HG03571 (cell line): ENCODE measurements around the gene TIMM23B.
A peak's percentile ranks its signal among the peaks of the same experiment; 100 is the strongest.
"Not testable (repeated sequence)": the region's sequence is repeated elsewhere in the genome, so short reads cannot be mapped to it uniquely, and the experiment has no call there.

Source experiments
- ATAC-seq: cut with Tn5 transposase; IDR thresholded peaks from one replicate; pipeline ENCODE4 v1.9.1; 2021; ENCODE audit not compliant: unreplicated experiment

The TIMM23B gene, protein sequence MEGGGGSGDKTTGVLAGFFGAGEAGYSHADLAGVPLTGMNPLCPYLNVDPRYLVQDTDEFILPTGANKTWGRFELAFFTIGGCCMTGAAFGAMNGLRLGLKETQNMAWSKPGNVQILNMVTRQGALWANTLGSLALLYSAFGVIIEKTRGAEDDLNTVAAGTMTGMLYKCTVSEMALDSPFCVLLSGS

GRCh38 chr10:49941447-49942338 lies at the start of gene TIMM23B, which contains the start of gene PARG:
TIMM23B (plus strand) TSS chr10:49942053; CDS start chr10:49942195, 142 bp downstream.
PARG (minus strand) TSS chr10:49942027; CDS start chr10:49941725, 302 bp downstream.
- ATAC-seq = peak; percentile 60

GRCh38 chr10:49899999-49900398 lies 41.9 kb upstream of the TIMM23B start:
- not testable (repeated sequence) for ATAC-seq

- ATAC-seq = not testable (repeated sequence)
These were observed 41.4 kb upstream of the TIMM23B start for GRCh38 chr10:49900406-49900805.

DNA sequence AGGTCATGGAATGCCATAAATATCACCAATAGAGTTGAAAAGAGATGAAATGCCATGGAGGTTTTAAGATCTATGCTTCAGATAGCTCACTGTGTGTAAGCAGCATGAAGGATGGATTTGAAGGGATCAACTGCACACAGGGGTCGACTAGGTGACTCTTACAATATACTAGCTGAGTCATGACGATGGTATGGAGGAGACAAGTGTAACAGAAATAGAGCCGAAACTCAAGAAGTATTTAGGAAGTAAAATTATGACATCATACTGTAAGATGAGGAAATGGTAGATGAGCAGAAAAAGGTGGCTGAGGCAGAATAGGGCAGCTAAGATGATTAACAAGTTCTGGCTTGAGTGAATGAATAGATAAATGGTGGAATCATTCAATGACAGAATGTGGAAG lies 38.0 kb upstream of the TIMM23B start:
- not testable (repeated sequence) for ATAC-seq

DNA sequence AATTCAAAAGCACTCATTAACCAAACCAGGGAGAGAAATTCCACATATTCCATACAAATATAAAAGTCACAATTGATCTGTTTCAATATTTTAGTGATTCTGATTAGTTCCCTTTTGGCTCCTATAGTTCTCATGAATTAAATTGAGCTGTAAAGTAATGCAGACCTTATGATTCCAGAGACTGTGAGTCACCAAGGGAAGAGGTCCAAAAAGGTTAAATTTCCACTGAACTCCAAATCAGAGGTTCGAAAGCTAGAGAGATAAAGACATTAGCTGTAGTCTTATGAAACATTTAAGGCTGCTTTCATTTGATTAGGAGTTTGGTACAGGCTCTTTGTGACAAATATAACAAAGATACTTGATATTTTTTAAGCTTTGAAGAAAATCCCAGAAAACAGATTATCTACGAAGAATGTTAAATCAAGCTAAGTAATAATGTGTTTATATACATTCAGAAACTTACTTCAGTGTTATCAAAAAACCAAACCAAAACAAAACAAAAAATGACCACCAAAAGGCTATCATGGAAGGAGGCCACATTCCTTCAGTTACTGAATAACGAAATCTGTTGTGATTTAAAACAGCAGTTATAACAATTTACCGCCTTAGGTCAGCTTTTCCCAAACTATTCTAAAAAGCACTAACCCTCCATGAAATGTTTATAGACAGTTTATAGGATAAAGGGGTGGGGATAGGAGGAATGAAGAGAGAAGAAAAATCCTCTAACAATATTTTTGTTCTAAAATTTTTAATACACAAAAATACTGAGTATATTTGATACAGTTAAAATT lies 33.4 kb upstream of the TIMM23B start:
- not testable (repeated sequence) for ATAC-seq

DNA sequence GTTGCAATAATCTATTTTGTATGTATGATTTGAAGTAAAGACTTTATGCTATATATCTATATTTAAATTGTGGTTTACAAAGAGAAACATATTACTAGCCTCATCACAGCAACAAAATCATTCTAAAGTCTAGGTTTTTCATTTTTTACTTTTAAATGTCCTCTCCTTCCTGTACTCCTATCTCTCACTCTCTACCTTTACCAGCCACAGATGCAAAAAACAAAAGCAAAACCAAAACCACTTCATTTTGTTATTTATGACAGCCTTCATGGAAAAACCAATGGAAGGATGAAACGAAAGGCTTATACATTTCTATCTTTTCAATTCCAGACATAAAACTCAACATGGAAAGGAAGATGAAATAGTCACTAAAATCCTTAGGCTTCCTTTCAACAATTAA lies 31.6 kb upstream of the TIMM23B start:
- not testable (repeated sequence) for ATAC-seq

DNA sequence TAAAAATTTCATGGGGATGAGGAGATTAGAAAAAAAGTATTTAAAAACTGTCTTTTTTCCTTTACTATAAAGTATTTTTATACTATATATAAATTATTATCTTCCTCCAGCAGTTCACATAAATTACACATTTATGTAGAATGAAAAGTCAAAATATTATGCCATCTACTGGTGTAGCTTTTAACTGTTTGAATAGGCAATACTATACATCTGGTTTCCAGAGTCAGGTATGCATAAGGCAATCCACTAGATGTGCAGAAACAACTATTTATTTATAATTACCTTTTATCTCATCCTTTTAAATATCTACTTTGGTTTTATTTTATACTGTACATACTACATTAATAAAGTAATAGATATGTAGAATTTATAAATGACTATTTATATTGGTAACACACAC lies 25.4 kb upstream of the TIMM23B start:
- ATAC-seq = not testable (repeated sequence)

DNA sequence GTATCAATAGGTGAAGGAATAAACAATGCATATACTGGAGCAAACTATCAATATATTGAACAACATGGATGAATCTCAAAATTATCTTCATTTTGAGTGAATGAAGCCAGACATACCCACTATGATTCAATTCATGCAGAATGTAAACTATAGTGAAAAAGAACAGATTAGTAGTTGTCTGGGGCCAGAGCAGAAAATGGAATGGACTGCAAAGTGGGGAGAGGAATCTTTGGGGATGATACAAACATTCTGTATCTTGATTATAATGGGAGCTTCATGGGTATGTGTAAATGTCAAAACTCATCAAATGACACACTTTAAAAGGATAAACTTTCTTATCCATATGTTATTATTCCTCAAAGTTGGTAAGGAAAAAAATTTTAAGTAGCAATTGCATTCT lies 23.9 kb upstream of the TIMM23B start:
- not testable (repeated sequence) for ATAC-seq

DNA sequence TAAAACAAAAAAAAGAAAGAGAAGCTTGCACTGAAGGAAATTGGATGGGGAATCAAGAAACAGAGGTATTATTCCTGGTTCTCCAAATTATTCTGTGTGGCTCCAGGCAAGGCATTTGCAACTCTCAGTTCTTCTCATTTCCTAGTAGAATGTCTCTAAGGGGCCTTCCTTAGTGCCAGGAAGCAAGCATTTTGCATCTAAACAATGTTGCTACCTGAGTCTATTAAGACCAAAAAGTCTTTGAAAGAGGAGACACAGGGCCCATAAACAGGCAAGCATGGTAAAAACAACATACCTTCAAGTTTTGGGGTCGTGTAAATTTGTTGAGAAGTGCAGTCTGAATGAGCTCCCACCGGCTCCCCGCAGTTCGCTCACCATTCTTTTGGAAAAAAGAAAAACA lies 19.8 kb upstream of the TIMM23B start:
- ATAC-seq = not testable (repeated sequence)

DNA sequence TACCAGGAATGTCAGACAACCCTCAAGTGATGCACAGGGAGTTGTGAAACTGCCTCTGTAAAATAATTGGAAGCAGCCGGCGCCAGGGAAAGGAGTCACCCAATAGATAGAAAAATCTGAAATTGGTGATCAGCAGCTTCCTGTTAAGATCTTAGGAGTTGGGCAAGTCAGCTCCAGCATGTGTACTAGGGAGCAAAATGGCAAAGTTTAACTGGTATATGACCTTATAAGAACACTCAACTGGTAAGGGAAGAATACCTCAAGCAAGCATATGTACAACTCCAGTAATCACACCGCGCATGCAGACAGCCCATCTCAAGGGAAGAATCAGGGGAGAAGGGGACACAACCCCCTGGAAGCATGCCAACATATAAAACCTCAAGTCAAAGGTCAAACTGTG lies 18.3 kb upstream of the TIMM23B start:
- not testable (repeated sequence) for ATAC-seq

DNA sequence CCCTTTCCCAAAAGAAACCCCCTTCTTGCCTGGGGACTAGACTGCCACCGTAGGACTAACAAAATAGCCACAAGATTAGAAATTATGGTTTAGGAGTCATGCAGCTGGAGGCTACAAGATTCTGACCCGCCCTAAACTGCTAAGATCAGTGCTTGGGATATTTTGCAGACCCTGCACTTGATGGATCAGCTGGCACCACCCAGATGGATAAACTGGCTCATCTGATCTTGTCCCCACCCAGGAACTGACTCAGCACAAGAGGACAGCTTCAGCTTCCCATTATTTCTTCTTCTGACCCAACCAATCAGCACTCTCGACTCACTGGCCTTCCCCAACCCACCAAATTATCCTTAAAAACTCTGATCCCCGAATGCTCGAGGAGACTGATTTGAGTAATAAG lies 10.6 kb upstream of the TIMM23B start:
- ATAC-seq = not testable (repeated sequence)

- ATAC-seq = not testable (repeated sequence)
These were observed 9.7 kb upstream of the TIMM23B start for GRCh38 chr10:49931959-49932728.

- ATAC-seq = peak; percentile 23
These were observed 469 bp downstream of the TIMM23B start for GRCh38 chr10:49942339-49942705.

DNA sequence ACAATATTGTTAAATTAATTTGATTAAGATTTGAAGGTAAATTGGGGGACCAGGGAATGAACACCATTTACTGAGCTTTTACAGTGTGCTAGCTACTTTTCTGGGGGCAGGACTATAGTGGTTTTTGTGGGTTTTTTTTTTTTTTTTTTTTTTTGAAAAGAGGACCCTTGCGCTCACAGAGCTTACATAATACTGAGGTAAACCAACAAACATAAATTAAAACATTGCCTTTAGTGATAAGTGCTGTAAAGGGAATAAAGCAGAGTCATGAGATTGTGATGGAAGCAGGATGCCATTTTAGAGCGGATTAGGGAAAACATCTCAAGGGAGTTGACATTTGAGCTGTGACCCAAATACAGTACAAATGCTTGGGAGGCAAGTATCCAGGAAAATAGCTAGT lies 1.8 kb downstream of the TIMM23B start:
- ATAC-seq = not testable (repeated sequence)

DNA sequence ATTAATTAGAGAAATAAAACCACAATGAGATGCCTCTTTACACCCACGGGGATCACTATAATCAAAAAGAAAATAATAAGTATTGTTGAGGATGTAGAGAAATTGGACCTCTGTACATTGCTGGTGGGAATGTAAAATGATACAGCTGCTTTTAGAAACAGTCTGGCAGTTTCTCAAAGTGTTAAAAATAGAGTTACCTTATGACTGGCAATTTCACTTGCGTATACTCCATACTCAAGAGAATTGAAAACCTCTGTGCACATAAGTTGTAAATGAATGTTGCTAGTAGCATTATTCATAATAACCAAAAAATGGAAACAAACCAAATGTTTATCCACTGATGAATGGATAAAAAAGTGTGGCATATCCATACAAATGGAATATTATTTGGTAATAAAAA lies 6.3 kb downstream of the TIMM23B start:
- ATAC-seq = peak; percentile 52

DNA sequence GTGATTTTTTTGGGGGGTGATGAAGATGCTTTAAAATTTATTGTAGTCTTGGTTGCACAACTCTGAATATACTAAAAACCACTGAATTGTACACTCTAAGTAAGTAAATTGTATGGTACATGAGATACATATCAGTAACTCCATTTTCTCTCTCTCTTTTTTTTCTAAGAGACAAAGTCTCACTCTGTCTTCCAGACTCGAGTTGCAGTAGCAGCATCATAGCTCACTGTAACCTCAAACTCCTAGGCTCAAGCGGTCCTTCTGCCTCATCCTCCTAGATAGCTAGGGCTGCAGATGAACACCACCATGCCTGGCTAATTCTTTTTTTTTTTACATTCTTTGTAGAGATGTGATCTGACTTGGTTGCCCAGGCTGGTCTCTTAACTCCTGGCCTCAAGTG lies 6.9 kb downstream of the TIMM23B start:
- ATAC-seq = not testable (repeated sequence)

DNA sequence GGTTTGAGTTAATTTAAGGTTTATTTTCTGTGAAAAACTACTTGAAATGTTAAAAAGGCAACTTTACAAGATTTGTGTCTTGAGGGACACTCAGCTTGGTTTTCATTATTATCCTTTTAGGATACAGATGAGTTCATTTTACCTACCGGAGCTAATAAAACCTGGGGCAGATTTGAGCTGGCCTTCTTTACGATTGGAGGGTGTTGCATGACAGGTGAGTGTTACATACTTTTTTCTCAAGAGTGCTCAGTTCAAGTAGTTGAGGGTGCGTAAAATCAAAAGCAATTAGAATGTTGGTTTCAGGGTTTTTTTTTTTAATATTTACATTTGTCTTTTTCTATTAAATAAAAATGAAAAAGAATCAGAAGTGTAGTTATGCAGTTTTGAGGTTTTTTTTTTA lies 10.2 kb downstream of the TIMM23B start:
- ATAC-seq = not testable (repeated sequence)

- not testable (repeated sequence) for ATAC-seq
These were observed 11.3 kb downstream of the TIMM23B start for GRCh38 chr10:49953122-49953521.

DNA sequence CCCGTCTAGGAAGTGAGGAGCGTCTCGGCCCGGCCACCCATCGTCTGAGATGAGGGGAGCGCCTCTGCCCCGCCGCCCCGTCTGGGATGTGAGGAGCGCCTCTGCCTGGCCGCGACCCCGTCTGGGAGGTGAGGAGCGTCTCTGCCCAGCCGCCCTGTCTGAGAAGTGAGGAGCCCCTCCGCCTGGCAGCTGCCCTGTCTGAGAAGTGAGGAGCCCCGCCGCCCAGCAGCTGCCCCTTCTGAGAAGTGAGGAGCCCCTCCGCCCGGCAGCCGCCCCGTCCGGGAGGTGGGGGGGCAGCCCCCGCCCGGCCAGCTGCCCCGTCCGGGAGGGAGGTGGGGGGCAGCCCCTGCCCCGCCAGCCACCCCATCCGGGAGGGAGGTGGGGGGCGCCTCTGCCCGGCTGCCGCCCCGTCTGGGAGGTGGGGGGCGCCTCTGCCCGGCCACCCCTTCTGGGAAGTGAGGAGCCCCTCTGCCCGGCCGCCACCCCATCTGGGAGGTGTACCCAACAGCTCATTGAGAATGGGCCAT lies 28.5 kb downstream of the TIMM23B start:
- not testable (repeated sequence) for ATAC-seq

- ATAC-seq = not testable (repeated sequence)
These were observed 29.6 kb downstream of the TIMM23B start for GRCh38 chr10:49971466-49971865.
